ENCODE measurements around the gene KCND2. TPM values are rescaled to one million over a fixed set of nuclear protein-coding genes. Genes with fewer than 3 reads are reported as not detected.

KCND2 gene
- total and polyA plus RNA-seq, 3 donors from 2014 or later, result 3.8 to 6.1 (median 5.1) TPM

- no peak overlapping the region for H3K27ac ChIP-seq
- H3K9me3 ChIP-seq, result no peaks in the 10 kb centered on the region
- H3K27me3 ChIP-seq, result no peaks in the 10 kb centered on the region
- 86 to 95% methylated on average over 7 of the region's 7 CpGs for WGBS, 2 donors
- intact Hi-C loops (cut with DNase I; ENCODE audit: low total_unique reads), result no loop called here
- no peak for DNase-seq
- H3K4me3 ChIP-seq, result no peak overlapping the region
- TF ChIP-seq POLR2A (IDR thresholded peaks at IDR 0.05), result no peak
- TF ChIP-seq CTCF (IDR thresholded peaks at IDR 0.05), result no peak
- H3K36me3 ChIP-seq (ENCODE audit: low read depth, missing control alignments), result no peaks in the 10 kb centered on the region
- no peaks in the 10 kb centered on the region for H3K4me1 ChIP-seq
Measured at GRCh38 chr7:120302190-120302589, 29.2 kb downstream of the KCND2 start.

DNA sequence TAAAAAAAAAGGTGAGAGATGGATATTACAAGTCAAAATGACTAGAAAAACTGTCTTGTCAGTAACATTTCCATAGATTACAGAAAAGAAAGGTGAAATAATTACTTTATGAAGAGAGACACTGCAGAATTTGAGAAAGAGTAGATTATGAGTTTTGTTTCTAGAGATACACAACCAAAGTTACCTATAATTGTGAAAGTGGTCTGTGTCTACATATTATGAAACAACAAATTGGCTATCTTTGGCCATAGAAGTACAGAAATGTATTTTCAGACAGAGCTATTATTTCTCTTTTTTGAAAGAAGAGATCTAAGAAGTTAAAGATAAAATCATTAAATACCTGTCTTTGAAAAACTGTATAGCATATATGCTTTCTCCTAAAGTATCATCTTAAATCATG, 30.1 kb downstream of the KCND2 start:
- no peak overlapping the region for H3K27ac ChIP-seq
- no peaks in the 10 kb centered on the region for H3K27me3 ChIP-seq
- intact Hi-C loops (cut with DNase I; ENCODE audit: low total_unique reads), result no loop called here
- H3K4me1 ChIP-seq, result no peaks in the 10 kb centered on the region
- no peak for DNase-seq
- H3K36me3 ChIP-seq (ENCODE audit: low read depth, missing control alignments), result no peaks in the 10 kb centered on the region
- TF ChIP-seq POLR2A (IDR thresholded peaks at IDR 0.05) (no peak), CTCF (IDR thresholded peaks at IDR 0.05) (no peak)
- no peaks in the 10 kb centered on the region for H3K9me3 ChIP-seq
- no peak overlapping the region for H3K4me3 ChIP-seq

GRCh38 chr7:120304674-120305073, 31.7 kb downstream of the KCND2 start:
- H3K27ac ChIP-seq, result no peak overlapping the region
- intact Hi-C loops (cut with DNase I; ENCODE audit: low total_unique reads), result no loop called here
- WGBS, 2 donors, result 75 to 83% methylated on average over 6 of the region's 6 CpGs

DNA sequence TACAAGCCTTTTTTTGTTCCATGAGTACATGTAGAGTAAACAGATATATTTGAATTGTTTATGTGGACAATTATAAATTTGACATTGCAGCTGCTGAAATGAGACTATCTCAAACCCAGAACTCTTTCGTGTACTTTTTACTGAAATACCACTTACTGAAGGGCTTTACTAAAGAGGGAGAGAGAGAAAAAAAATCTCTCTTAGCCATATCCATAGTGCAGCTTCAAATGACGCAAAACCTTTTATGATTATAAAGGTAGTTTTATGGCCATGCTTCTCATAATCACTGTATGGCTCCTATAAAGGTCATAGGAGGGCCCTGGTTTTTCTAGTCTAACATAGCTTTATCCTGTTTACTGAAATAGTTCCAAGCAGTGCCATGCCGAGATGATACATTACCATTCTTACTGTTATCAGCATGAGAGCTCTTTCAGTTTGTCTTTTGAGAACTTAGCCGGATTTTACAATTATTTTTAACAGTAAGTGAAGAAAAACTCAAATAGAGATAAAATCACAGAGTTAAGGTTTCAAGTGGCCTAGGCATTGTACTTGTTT, 35.1 kb downstream of the KCND2 start:
- no peak overlapping the region for H3K27ac ChIP-seq
- TF ChIP-seq CTCF (IDR thresholded peaks at IDR 0.05) (no peak), POLR2A (IDR thresholded peaks at IDR 0.05) (no peak)
- WGBS, 2 donors, result 49% methylated on average over 4 of the region's 4 CpGs
- no peaks in the 10 kb centered on the region for H3K36me3 ChIP-seq (ENCODE audit: low read depth, missing control alignments)
- intact Hi-C loops (cut with DNase I; ENCODE audit: low total_unique reads), result no loop called here
- no peaks in the 10 kb centered on the region for H3K27me3 ChIP-seq
- no peaks in the 10 kb centered on the region for H3K9me3 ChIP-seq
- no peak for DNase-seq
- no peaks in the 10 kb centered on the region for H3K4me1 ChIP-seq
- no peak overlapping the region for H3K4me3 ChIP-seq

More at GRCh38 chr7:120304674-120305073, 31.7 kb downstream of the KCND2 start:
- Histone ChIP-seq H3K4me3 (no peak overlapping the region), H3K36me3 (ENCODE audit: low read depth, missing control alignments) (no peaks in the 10 kb centered on the region), H3K27me3 (no peaks in the 10 kb centered on the region), H3K4me1 (no peaks in the 10 kb centered on the region), H3K9me3 (no peaks in the 10 kb centered on the region)
- no peak for DNase-seq
- no peak for TF ChIP-seq CTCF (IDR thresholded peaks at IDR 0.05)
- no peak for TF ChIP-seq POLR2A (IDR thresholded peaks at IDR 0.05)

DNA sequence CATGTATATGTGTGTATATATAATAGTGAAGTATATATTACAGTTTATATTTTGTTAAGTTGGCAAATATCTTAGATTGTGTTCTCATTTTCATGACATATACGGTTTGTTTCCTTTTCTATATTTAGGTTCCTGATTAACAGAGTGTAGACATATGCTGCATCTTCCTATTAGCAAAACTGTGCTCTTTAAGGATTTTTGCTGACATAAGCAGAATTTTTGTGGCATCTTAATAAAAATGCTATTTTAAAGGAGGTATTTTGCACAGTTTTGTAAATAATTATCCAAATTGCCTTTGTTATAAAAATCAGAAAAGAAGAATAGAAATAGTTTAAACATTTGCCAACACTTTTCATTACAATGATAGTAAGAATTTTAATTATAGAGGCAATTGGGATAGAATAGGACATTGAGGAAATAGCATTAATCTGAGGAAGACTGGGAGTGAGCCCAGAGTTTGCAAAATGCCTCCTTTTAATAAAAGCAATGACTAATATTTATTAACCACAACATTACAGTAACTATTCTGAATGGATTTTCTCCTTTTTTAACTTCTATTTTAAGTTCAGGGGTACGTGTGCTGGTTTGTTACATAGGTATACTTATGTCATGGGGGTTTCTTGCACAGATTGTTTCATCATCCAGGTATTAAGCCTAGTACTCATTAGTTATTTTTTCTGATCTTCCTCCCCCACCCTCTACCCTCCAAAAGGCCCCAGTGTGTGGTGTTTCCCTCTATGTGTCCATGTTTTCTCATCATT, 38.2 kb downstream of the KCND2 start:
- Histone ChIP-seq H3K4me1 (no peaks in the 10 kb centered on the region), H3K4me3 (no peak overlapping the region), H3K27ac (no peak overlapping the region), H3K9me3 (no peaks in the 10 kb centered on the region), H3K27me3 (no peaks in the 10 kb centered on the region), H3K36me3 (ENCODE audit: low read depth, missing control alignments) (no peaks in the 10 kb centered on the region)
- TF ChIP-seq POLR2A (IDR thresholded peaks at IDR 0.05) (no peak), CTCF (IDR thresholded peaks at IDR 0.05) (no peak)
- intact Hi-C loops (cut with DNase I; ENCODE audit: low total_unique reads), result no loop called here
- 79 to 93% methylated on average over 2 of the region's 2 CpGs for WGBS, 2 donors
- no peak for DNase-seq

Measured in testis (tissue), 3 donors.